ENCODE measurements around the gene PCNX2. TPM values are rescaled to one million over a fixed set of nuclear protein-coding genes. Genes with fewer than 3 reads are reported as not detected.

Gene PCNX2
- total RNA-seq, 1 donor from 2014 or later, result 25.5 TPM

DNA sequence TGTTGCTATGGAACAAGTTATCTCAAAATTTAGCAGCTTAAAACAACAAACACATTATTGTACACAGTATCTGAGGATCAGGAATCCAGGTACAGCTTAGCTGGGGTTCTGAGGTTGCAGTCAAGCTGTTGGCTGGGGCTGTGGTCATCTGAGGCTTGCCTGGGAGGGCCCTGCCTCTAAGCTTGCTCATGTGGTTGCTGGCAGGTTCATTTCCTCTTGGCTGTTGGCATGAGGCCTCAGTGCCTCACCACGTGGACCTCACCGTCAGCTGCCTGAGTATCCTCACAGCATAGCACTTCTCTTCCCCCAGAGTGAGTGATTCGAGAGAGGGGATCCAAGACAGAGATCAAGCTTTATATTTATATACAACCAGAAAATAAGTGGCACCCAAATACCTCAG is 326.6 kb downstream of the PCNX2 start:
- Mint-ChIP-seq H3K4me3 (ENCODE audit: unreplicated experiment) (no peak overlapping the region), H3K4me1 (ENCODE audit: low read depth, unreplicated experiment) (no peaks in the 10 kb centered on the region), H3K27me3 (ENCODE audit: low read depth, unreplicated experiment) (no peaks in the 10 kb centered on the region), H3K36me3 (ENCODE audit: low read depth, unreplicated experiment) (peaks cover 42% of the 10 kb centered on the region), H3K27ac (ENCODE audit: unreplicated experiment) (no peak overlapping the region), H3K9me3 (ENCODE audit: unreplicated experiment) (peaks cover 8% of the 10 kb centered on the region)
- Histone ChIP-seq H3K79me2 (ENCODE audit: insufficient read depth, low read length) (peaks cover 3% of the 10 kb centered on the region), H3K27ac (ENCODE audit: low read depth, low read length) (no peak overlapping the region), H3K4me1 (ENCODE audit: insufficient read depth, low read length) (no peaks in the 10 kb centered on the region), H3K36me3 (ENCODE audit: insufficient read depth, low read length) (no peaks in the 10 kb centered on the region), H3K4me2 (ENCODE audit: low read length) (no peak overlapping the region), H2AFZ (ENCODE audit: low read depth, low read length) (no peak overlapping the region), H3K9me3 (ENCODE audit: insufficient read depth, low read depth, low read length) (peaks cover 2% of the 10 kb centered on the region), H3K4me3 (ENCODE audit: insufficient read depth, low read depth, low read length) (no peak overlapping the region), H3K9ac (ENCODE audit: low read length) (no peak overlapping the region), H3K27me3 (ENCODE audit: insufficient read depth, low read length) (no peaks in the 10 kb centered on the region), H4K20me1 (ENCODE audit: insufficient read depth, low read length) (no peaks in the 10 kb centered on the region)
- DNase-seq (ENCODE audit: low read depth) (peak; percentile 85), FAIRE-seq (no peak)
- TF ChIP-seq, protein P1, sequence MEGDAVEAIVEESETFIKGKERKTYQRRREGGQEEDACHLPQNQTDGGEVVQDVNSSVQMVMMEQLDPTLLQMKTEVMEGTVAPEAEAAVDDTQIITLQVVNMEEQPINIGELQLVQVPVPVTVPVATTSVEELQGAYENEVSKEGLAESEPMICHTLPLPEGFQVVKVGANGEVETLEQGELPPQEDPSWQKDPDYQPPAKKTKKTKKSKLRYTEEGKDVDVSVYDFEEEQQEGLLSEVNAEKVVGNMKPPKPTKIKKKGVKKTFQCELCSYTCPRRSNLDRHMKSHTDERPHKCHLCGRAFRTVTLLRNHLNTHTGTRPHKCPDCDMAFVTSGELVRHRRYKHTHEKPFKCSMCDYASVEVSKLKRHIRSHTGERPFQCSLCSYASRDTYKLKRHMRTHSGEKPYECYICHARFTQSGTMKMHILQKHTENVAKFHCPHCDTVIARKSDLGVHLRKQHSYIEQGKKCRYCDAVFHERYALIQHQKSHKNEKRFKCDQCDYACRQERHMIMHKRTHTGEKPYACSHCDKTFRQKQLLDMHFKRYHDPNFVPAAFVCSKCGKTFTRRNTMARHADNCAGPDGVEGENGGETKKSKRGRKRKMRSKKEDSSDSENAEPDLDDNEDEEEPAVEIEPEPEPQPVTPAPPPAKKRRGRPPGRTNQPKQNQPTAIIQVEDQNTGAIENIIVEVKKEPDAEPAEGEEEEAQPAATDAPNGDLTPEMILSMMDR (IDR thresholded peaks at IDR 0.05; ENCODE audit: insufficient read depth, low read depth, low read length), result no peak
- no peak for TF ChIP-seq EZH2 (IDR thresholded peaks at IDR 0.05; ENCODE audit: insufficient read depth, low read length)

DNA sequence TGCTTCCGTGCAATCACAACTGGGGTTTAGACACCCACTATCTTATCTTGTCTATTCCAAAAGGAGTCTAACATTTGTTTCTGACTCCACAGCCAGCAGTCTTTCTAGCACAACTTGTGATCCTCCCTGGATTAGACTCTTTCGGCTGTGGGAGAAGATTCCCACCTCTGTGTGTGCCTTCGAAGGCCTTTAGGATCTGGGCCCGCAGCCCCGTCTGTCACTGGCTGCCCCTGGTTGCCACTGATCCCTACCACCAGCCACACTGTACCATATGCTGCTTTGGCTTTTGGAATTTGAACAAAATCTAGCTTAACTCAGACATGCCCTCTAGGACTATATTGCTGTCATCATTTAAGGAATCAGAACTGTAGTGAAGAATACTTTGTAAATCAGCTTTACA is 327.1 kb downstream of the PCNX2 start:
- Histone ChIP-seq H3K27me3 (ENCODE audit: insufficient read depth, low read length) (no peaks in the 10 kb centered on the region), H3K4me2 (ENCODE audit: low read length) (no peak overlapping the region), H3K36me3 (ENCODE audit: insufficient read depth, low read length) (no peaks in the 10 kb centered on the region), H4K20me1 (ENCODE audit: insufficient read depth, low read length) (no peaks in the 10 kb centered on the region), H2AFZ (ENCODE audit: low read depth, low read length) (no peak overlapping the region), H3K4me1 (ENCODE audit: insufficient read depth, low read length) (no peaks in the 10 kb centered on the region), H3K4me3 (ENCODE audit: insufficient read depth, low read depth, low read length) (no peak overlapping the region), H3K9ac (ENCODE audit: low read length) (no peak overlapping the region), H3K9me3 (ENCODE audit: insufficient read depth, low read depth, low read length) (no peaks in the 10 kb centered on the region), H3K27ac (ENCODE audit: low read depth, low read length) (no peak overlapping the region), H3K79me2 (ENCODE audit: insufficient read depth, low read length) (peaks cover 3% of the 10 kb centered on the region)
- FAIRE-seq (no peak), DNase-seq (ENCODE audit: low read depth) (no peak)
- no peaks in the 10 kb centered on the region for H3K27me3 Mint-ChIP-seq (ENCODE audit: low read depth, unreplicated experiment)
- peaks cover 36% of the 10 kb centered on the region for H3K36me3 Mint-ChIP-seq (ENCODE audit: low read depth, unreplicated experiment)
- no peak overlapping the region for H3K4me3 Mint-ChIP-seq (ENCODE audit: unreplicated experiment)
- peaks cover 4% of the 10 kb centered on the region for H3K4me1 Mint-ChIP-seq (ENCODE audit: low read depth, unreplicated experiment)
- H3K27ac Mint-ChIP-seq (ENCODE audit: unreplicated experiment), result no peak overlapping the region
- TF ChIP-seq, protein P1 (IDR thresholded peaks at IDR 0.05; ENCODE audit: insufficient read depth, low read depth, low read length), result no peak
- TF ChIP-seq EZH2 (IDR thresholded peaks at IDR 0.05; ENCODE audit: insufficient read depth, low read length), result no peak
- H3K9me3 Mint-ChIP-seq (ENCODE audit: unreplicated experiment), result peaks cover 6% of the 10 kb centered on the region

DNA sequence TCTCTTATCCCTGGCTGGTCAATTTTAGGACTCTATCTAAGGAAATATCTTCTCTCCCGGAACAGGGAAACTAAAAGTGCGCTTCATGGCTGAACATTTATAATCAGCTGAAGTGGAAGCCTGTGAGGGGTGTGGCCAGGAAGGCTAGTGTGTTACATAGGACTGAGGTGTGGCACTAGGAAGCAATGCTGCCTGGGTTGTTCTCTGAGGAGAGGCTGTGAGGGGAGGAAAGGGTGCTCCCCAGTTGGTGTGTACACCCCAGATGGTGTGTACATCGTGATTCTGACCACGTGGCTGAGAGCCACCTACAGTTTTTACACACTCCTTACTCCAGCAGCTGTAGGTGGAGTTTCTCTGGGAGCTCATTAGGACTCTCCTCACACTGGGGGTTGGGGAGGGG is 328.9 kb downstream of the PCNX2 start:
- H3K4me1 Mint-ChIP-seq (ENCODE audit: low read depth, unreplicated experiment), result peaks cover 13% of the 10 kb centered on the region
- H3K27ac Mint-ChIP-seq (ENCODE audit: unreplicated experiment), result no peak overlapping the region
- Histone ChIP-seq H2AFZ (ENCODE audit: low read depth, low read length) (no peak overlapping the region), H3K9me3 (ENCODE audit: insufficient read depth, low read depth, low read length) (no peaks in the 10 kb centered on the region), H3K36me3 (ENCODE audit: insufficient read depth, low read length) (no peaks in the 10 kb centered on the region), H4K20me1 (ENCODE audit: insufficient read depth, low read length) (no peaks in the 10 kb centered on the region), H3K4me1 (ENCODE audit: insufficient read depth, low read length) (peaks cover 8% of the 10 kb centered on the region), H3K27me3 (ENCODE audit: insufficient read depth, low read length) (no peaks in the 10 kb centered on the region), H3K4me3 (ENCODE audit: insufficient read depth, low read depth, low read length) (no peak overlapping the region), H3K79me2 (ENCODE audit: insufficient read depth, low read length) (peaks cover 3% of the 10 kb centered on the region), H3K9ac (ENCODE audit: low read length) (no peak overlapping the region), H3K4me2 (ENCODE audit: low read length) (no peak overlapping the region), H3K27ac (ENCODE audit: low read depth, low read length) (no peak overlapping the region)
- FAIRE-seq, result no peak
- no peaks in the 10 kb centered on the region for H3K27me3 Mint-ChIP-seq (ENCODE audit: low read depth, unreplicated experiment)
- DNase-seq (ENCODE audit: low read depth), result no peak
- no peaks in the 10 kb centered on the region for H3K9me3 Mint-ChIP-seq (ENCODE audit: unreplicated experiment)
- TF ChIP-seq, protein P1 (IDR thresholded peaks at IDR 0.05; ENCODE audit: insufficient read depth, low read depth, low read length), result no peak
- TF ChIP-seq EZH2 (IDR thresholded peaks at IDR 0.05; ENCODE audit: insufficient read depth, low read length), result no peak
- peaks cover 25% of the 10 kb centered on the region for H3K36me3 Mint-ChIP-seq (ENCODE audit: low read depth, unreplicated experiment)
- H3K4me3 Mint-ChIP-seq (ENCODE audit: unreplicated experiment), result no peak overlapping the region

Measured in astrocyte (in vitro differentiated cells and primary cell).